Measurements from ENCODE around the gene MYADML2.

The MYADML2 gene

DNA sequence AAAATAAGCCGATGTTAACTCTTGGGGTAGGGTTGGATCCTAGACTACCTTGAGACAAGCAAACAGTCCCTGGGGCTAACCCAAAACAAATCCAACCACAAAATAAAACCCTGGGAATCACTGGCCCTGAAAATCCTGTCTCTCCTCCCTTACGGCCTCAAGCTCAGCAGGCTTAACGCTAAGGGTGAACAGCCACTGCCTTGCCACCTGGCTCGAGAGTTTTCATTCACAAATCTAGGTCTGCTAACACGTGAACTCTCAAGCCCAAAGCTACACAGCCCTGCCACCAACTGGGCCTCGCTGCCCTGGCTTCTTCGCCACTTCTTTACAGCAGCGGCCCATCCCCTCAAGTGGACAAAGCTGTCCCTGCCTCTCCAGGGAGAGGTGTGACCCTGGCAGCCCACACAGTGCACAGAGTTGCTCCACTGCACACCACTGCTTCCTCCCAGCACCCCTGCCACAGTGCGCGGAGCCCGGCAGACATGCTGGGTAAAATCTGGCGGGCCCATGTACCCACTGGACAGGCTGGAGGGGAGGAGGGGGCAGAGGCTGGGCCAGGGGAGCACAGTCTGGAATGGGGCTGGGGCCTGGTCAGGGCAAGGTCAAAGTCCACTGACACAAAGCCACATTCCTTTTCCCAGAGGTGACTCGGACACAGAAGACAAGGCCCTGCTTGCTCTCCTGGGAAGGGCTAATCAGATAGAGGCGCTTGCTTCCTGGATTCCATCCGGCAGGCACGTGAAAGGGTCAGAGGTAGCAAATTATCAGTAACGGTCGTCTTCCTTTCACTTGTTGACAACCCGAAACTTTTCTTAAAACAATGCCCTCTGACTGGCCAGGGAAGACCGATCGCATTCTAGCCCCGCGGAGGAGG, 36.8 kb downstream of the MYADML2 start:
- DNase-seq = no peak

DNA sequence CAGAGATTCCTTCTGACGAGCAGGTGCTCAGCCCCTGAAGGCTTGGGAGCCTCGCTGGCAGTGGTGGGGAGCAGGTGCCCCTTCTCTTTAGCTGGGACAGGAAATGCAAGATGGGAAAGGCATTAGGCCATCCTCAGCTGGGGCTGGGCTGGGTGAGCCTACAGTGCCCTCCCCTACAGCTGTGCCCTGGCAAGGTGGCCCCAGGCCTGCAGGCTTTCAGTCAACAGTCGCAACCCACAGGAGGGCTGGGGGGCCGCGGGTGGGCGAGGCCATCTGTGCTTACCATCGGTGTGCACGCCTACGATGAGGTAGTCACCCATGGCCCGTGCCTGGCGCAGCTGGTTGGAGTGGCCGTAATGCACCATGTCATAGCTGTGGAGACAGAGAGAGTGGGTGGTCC, 37.8 kb downstream of the MYADML2 start:
- DNase-seq = no peak

DNA sequence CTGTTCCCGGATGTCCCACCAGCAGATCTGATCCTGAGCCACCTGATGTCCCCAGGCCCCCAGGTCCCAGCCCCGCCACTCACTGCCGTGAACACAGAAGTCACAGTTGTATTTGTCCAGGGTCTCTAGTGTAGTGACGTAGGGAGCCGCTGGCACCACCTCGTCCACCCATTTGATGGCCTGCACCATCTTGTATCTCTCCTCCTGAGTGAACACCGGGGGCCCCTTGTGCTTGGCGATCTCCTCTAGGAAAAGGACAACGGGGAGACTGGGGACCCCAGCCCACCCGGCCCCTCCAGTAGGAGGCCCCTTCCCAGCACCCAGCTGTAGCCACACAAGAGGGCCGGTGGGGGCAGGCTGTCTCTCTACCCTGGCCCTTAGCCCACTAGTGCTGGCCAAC, 38.2 kb downstream of the MYADML2 start:
- no peak for DNase-seq

DNA sequence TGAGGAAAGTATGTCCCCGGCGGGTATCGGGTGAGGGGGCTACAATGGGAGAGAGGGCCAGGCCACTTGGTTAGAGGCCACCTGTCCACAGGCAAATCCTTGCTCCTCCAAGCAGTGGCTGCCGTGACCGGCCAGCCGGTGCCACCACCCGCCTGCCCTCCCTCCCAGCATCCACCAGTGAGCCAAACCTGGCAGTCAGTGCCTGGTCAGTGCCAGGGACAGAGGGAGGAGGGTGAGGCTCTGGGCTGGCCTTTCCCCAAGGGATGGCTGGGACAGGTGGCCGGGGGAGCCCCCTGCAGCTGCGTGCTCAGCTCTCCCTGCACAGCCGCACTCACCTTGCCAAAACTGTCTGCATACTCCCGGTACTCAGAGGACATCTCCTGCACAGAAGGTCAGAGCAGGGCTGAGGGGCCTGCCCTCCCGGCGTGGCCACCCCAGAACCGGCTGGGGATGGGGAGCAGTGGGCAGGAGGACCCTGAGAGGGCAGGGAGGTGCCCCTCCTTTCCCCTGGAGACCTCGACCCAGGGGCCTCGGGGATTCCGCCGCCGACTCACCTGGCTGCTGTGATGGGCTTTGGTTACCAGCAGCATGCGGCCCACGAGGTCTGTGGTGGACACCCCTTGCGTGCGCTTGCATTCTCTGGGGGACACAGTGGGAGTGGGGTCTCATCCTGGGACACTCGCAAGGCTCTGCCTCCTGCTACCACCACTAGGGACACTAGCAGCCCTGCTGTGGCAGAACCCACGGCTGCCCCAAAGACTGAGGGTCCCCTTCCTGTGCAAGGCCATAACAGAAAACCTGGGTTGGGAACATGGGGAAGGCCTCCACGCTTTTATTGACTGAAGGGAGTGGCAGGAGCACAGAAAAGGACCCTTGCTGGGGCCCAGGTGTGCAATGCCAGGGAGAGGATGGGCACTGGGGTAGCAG, 39.6 kb downstream of the MYADML2 start:
- no peak for DNase-seq

DNA sequence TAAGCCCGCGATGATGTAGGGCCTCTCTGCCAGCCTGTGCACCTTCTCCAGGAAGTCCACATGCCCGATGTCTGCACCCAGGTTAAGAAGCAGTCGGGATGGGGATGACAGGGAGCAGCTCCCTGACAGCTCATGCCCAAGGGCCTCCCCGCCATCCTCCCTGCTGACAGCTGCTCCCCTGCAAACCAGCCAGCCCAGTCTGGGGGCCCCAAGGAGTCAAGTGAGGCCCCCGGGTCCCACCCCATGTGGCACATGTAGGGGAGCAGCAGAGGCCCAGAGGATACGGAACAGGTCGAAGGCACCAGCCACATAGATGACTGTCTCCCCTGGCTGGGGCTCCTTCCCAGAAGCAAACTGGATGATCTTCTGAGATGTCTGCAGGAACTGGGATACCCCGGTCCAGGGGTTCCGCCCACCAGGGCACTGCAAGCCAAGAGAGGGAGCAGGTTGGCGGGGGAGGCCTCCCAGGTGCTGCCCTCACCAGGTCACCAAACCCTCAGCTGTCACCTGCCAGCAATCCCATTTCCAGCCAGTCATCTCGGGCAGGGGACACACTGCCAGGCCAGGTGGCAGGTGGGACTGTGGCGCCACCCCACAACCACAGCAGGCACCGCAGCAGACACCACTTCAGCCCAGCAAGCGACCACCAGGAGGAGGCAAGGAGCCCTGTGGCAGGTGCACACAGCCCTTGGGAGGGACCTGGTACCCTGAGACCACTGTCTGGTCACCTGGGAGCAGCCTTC, 40.4 kb downstream of the MYADML2 start:
- DNase-seq = peak in 1 of 2 experiments; percentile 26

DNA sequence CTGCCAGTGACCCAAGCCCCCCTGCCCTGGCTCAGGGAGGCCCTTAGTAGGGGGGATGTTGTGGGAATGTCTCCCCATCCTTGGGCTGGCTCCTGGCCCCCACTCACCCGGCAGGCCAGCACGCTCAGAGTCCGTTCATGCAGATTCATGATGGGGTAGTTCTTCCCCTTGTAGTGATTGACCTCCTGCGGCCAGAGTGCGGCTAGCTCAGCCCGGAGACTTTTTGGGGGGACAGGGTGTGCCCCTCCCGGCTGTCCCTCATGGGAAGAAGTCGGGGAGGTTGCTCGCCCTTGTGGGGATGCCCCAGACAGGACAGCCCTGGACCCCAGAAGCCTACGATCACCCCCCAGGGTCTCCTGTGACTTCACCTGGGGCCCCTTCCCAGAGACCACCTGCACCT, 41.0 kb downstream of the MYADML2 start:
- DNase-seq = no peak

DNA sequence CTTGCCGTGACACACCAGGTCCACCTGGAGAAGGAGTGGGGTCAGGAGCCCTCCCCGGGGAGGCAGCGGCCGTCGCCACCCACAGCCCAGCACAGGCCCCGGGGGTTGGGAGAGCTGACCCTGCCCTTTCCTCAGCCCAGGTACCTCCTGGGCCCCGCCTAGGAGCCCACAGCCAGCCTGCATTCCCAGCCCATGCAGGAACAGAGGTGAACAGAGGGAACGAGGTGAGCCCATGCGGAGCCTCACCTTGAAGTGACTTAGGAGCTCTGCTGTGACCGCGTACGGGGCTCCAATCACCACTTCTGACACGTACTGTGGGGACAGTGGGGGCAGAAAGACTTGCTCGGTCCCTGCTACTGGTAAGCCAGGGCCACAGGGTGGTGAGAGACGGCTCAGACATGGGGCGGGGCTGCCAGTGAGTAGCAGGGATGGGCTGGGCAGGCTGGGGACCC, 41.6 kb downstream of the MYADML2 start:
- DNase-seq = no peak

DNA sequence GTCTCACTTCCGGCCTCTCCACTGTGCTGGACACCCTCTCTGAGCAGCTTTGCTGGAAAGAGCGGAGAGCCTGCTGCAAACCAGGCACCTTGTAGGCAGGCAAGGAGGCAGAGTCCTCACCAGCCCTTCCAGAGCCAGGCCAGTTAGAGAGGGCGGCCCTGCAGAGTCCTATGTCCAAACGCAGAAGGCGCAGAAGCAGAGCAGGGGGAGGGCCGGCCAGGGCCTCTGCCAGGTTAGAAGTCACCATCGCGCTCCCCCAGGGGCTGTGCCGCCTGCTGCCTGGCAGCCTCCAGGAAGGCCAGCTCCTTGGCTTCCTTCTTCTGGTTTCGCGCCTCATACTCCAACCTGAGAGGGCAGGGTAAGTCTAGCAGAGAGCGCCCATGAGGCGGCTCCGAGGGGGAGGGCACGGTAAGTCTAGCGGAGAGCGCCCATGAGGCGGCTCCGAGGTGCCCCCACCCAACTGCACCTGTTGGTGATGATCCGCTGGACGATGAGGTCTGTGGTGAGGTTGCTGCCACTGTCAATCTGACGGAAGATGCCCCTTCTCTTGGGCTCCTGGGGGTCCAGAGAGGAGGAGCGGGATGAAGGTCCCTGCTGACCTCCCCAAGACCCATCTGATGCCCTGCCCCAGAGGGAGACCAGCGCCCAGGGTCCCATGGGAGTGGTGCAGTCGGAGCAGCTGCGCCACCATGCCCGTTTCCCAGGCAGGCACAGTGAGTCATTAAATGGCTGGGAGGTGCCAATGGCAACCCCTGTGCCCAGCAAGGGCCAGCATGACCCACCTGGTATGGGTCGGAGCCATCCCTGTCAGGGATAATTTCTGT, 42.2 kb downstream of the MYADML2 start:
- no peak for DNase-seq

DNA sequence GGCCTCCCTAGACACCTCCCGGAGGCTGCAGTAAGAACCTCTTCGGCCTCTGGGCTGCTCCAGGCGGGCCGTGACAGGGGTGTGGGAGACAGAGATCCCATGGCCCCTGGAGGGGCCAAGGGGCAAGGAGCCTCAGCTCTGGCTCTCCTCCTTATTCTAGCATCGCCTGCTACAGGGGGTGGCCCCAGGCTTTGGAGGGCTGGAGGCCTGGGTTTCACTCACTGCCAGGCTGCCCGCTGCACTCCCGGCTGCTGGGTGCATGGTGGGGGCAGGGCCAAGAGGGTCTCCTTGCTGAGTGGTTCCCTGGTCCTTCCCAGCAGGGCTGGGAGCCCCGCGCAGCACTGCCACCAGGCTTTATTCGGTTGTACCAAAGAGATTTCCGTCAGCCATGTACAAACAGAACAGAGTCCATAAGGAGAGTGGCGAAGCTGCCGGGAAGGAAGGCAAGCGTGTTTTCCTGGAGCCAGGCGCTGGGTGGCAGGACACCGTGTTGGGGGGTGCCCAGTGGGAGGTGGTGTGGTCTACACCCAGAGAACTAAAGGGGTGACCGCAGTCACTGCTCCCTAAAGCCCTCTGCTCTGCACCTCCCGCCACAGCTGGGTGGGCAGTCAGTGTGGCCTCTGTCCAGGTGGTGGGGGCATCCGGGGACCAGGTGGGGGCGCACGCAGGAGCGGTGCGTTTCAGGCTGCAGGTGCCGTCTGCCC, 43.0 kb downstream of the MYADML2 start:
- no peak for DNase-seq

DNA sequence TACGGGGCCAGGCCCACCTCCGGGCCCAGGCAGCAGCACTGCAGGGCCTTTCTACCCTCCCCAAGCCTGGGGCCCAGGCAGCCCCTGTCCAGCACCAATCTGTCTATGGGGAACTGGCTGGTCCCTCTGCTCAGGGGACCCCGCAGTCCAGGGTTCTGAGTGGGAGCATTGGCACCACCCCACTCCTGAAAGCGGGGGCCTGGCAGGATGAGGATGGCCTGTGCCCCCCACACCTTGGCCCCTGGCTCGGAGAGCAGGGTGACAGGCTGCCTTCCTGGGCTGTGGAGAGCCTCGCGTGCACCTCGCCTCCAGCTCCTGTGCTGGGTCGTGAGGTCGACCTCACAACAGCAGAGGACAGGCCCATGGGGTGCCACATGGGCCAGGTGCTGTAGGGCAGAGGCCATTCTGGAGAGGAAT, 43.6 kb downstream of the MYADML2 start:
- no peak for DNase-seq

DNA sequence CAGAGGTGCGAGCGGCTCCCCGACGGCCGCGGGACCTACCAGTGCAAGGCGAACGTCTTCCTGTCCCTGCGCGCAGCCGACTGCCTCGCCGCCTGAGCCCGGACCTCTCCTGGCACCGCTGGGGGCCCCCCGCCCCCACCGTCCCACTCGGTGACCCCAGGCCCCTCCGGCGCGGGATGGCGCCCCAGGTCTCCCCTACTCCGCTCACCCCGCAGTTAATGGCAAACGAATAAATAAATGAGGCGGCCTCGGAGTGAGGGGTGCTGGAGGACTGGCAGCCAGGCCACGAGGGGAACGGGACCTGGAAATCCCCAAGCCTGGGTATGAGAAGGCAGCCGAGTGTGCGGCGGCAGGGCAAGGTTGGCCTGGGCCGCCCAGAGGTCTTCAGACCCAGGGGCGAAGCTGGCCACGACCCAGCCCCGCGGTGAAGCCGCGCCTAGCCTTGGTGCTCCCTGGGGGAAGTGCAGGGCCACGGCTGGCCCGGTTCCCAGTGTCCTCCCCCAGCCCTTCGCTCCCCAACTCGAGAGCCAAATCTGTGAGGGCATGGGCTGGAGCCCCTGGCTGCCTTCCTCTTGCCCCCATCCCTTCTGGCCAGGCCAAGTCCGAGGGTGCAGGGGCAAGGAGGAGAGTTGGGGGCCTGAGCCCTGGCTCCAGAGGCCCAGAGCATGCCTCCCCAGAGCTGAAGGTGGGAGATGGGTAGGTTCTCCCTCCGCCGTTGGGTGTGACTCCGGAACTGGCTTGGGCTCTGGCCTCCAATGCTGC, 44.2 kb downstream of the MYADML2 start:
- DNase-seq = no peak

DNA sequence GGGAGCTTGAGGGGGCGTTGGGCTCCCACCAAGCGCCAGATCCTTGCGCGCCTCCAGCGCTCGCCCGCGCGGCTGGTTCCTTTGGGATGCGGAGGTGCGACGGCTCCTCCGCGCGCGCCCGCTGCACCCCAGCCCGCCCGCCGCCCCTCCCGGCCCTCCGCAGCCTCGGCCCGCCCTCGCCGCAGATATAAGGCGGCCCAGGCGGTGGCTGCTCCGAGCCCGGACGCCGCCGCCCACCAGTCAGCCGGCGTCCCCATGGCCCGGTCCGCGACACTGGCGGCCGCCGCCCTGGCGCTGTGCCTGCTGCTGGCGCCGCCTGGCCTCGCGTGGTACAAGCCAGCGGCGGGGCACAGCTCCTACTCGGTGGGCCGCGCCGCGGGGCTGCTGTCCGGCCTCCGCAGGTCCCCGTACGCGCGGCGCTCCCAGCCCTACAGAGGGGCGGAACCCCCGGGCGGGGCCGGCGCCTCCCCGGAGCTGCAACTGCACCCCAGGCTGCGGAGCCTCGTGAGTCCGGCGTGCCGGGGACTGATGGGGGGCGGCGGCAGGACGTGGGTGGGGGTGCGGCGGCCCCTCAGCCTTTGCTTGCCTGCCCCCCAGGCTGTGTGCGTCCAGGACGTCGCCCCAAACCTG, 44.9 kb downstream of the MYADML2 start, which contains the start of gene NPB:
Gene NPB, plus strand, starts transcription at position 216 of the 630 bp plus-strand sequence. Its CDS starts 40 bp downstream, at position 256.
- DNase-seq = no peak

DNA sequence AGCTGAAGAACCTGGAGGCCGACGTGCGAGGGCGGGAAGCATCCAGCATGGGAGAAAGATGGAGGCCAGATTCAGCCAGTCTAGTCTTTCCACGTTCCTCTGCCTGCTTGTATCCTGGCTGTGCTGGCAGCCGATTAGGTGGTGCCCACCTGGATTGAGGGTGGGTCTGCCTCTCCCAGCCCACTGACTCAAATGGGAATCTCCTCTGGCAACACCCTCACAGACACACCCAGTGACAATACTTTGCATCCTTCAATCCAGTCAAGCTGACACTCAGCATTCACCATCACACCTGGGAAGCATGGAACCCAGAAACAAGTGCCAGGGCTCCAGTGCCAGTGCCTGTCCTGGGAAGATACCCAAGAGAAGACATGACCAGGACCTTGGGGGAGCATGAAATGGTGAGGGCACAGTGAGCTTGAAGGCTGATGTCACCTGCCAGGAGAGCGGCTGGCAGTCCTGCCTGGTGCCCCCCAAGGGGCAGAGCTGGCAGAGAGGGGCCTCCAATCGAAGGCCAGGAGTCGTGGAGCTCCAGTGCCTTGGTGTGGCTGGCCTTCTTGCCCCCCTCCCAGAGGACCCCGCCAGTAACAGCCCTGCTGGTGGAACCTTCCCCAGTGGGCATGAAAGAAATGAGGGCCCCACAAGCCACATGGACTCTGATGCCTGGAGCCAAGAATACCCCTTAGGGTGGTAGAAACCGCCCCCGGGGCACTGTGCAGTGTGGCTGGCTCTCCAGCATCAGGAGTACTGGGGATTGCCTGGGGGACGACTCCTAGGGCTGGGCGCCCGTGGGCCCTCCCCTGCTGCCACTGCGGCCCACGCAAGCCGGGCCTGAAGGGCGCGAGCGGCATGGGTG, 45.6 kb downstream of the MYADML2 start:
- DNase-seq = no peak

DNA sequence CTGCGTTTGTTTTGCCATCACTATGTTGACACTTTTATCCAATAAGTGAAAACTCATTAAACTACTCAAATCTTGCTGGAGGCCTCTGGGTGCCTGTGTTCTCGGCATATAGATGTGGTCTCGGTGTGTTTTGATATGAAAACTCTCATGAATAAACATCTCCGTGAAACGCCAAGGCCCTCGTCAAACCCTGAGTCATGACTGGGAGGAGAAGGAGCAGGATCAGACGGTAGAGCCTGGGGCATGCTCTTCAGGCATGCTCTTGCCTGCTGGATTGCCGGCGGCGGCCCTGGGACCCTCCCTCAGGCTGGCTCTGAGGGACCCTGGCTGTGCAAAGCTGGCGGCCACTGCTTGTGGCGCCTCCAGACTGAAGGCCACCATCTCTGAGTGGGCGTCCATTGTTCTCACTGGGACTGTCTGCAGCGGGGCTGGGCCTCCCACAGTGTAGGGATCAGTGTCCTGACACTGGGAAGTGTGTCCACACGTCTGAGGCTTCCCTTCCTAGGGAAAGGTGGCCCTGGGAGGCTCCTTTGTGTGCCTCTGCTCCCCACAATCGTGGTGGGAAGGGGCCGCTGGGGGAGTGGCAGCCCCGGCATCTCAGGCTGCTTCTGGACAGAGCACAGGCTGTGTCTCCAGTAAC, 46.7 kb downstream of the MYADML2 start:
- DNase-seq = no peak

DNA sequence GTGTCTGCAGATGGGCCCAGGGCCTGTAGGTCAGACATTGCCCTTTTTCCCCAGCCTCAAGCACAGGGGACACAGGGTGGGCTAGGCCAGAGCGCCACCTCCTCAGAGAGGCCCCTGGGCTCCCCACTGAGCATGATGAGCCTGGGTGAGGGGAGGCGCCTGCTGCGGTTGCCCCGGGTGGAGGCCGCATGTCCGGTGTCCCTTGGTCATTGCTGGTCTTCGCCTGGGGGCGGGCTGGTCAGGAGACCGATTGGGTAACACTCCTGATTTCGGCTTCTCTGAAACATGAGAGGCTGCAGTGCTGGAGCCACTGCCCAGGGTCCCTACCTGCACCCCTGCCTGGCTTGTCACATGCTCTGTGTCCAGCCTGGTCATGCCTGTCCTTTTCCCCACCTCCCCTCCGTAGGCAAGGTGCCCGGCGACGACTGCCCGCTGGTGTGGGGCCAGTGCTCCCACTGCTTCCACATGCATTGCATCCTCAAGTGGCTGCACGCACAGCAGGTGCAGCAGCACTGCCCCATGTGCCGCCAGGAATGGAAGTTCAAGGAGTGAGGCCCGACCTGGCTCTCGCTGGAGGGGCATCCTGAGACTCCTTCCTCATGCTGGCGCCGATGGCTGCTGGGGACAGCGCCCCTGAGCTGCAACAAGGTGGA, 47.4 kb downstream of the MYADML2 start:
- DNase-seq = no peak

DNA sequence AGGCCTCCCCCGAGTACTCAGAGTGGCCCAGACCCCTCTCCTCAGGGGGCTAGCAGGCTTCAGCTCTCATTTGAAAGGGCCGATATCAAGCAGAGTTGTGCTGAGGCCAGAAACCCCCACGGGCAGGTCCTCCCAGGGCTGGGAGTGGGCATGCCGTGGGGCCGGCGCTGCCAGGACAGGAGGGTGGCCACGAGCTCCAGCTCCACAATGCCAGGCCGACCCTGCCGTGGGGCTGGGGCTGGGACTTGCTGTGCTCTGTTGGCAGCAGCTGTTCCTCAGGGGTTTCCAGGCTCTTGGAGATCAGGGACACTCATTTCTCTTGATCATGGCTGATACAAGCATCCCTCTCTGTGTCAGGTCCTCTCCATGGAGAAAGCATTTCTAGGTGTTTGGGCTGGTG, 48.1 kb downstream of the MYADML2 start:
- DNase-seq = no peak

DNA sequence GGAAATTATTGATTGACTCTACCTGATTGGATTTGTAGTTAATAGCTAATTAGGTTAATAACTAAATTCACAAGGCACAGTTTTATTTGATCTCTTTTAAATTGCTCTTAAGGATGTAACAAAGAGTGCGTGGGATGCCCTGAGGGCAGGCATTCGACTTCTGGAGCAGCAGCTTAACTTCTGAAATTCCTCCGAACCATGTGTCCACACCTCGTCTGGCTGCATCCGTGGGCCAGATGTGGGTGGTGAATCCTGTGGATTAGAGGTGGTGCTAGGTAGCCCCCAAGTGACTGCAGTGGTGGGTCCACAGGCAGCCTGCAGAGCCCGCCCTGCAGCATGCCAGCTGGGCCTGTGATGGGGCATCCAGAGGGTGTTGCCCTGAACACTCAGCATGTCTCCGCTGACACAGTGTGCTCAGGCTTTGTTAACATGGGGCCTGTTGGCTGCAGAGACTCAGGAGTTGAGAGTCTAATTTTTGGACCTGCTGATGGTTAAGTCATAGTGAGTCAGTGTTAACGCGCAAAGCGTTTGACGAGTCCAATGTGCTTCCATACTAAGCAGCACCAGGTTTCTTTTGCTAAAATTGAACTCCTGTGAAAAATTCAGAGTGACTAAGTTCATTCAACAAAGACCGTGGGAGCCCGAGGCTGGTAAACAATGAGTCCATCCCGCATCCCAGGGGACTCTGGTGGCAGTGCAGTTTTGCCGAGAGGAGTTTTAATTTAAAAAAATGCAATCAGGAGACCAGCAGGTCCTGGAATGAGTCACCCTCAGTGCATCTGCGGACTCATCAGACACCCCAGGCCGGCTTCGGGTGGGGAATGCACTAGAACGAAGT, 48.8 kb downstream of the MYADML2 start:
- no peak for DNase-seq
